Nephron (organoid): Measurements from ENCODE around the gene APOBEC3B.

Experiments used
- H3K27ac Mint-ChIP-seq, 3 experiments: 2 replicates each; pipeline ENCODE4 v1.8.0; 2020; ENCODE audit warnings: mixed read lengths in 3 of 3, mild to moderate bottlenecking in 2 of 3, moderate library complexity in 1 of 3
- H3K27me3 Mint-ChIP-seq: 2 replicates; pipeline ENCODE4 v1.8.0; 2021; ENCODE audit warnings: low read depth, mild to moderate bottlenecking, moderate library complexity, mixed read lengths
- H3K36me3 Mint-ChIP-seq: 2 replicates; pipeline ENCODE4 v1.8.0; 2020; ENCODE audit warnings: low read depth, mixed read lengths
- H3K4me1 Mint-ChIP-seq: 2 replicates; pipeline ENCODE4 v1.8.0; 2020; ENCODE audit warnings: mixed read lengths
- H3K4me3 Mint-ChIP-seq, 3 experiments: 2 replicates each; pipeline ENCODE4 v1.8.0; 2020; ENCODE audit warnings: mild to moderate bottlenecking in 3 of 3, mixed read lengths in 3 of 3, moderate library complexity in 2 of 3
- H3K9me3 Mint-ChIP-seq: 2 replicates; pipeline ENCODE4 v1.8.0; 2020; ENCODE audit warnings: mixed read lengths
- TF ChIP-seq, protein P1 (sequence below), 3 experiments: fragments of 200-600 bp; sonication (generic); IDR thresholded peaks; one replicate each; pipeline ENCODE4 v1.5.0; 2021; ENCODE audit warnings: antibody characterized with exemption in 3 of 3; ENCODE audit not compliant: unreplicated experiment in 3 of 3

The APOBEC3B gene

GRCh38 chr22:38981992-38982927 is at the start of gene APOBEC3B:
APOBEC3B (plus strand) TSS chr22:38982347; CDS start chr22:38982454, 107 bp downstream.
- H3K27ac Mint-ChIP-seq: peak within 1 kb of the TSS; percentile 69 to 91 (median 85)
- H3K4me3 Mint-ChIP-seq: peak within 1 kb of the TSS; percentile 76 to 83 (median 80)
- peaks cover 5% of the 10 kb centered on the region for H3K27me3 Mint-ChIP-seq
- H3K36me3 Mint-ChIP-seq: peaks cover 3% of the 10 kb centered on the region
- H3K9me3 Mint-ChIP-seq: peaks cover 7% of the 10 kb centered on the region
- peaks cover 14% of the 10 kb centered on the region for H3K4me1 Mint-ChIP-seq
- TF ChIP-seq, protein P1, sequence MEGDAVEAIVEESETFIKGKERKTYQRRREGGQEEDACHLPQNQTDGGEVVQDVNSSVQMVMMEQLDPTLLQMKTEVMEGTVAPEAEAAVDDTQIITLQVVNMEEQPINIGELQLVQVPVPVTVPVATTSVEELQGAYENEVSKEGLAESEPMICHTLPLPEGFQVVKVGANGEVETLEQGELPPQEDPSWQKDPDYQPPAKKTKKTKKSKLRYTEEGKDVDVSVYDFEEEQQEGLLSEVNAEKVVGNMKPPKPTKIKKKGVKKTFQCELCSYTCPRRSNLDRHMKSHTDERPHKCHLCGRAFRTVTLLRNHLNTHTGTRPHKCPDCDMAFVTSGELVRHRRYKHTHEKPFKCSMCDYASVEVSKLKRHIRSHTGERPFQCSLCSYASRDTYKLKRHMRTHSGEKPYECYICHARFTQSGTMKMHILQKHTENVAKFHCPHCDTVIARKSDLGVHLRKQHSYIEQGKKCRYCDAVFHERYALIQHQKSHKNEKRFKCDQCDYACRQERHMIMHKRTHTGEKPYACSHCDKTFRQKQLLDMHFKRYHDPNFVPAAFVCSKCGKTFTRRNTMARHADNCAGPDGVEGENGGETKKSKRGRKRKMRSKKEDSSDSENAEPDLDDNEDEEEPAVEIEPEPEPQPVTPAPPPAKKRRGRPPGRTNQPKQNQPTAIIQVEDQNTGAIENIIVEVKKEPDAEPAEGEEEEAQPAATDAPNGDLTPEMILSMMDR (IDR thresholded peaks at IDR 0.05; ENCODE audit: unreplicated experiment in 3 of 3): no peak

DNA sequence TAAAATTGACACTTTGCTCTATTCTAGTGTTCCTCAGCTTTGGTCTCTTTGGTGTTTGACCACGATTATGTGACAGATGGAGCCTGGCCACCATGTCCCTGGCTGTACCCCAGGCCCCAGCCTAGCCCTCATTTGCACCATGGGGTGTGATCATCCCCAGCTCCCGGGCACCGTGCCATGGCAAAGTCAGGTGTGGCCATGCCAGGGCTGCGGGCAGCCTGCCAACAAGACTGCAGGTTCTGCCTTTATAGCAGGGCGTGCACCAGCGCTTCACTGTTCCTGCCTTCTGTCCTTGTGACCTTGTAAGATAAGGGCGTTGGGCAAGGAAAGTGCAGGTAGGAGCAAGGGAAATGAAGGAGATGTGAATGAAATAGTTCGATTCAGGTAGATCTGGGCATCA is 47.1 kb upstream of the APOBEC3B start:
- Mint-ChIP-seq H3K27ac (peak overlapping the region in 1 of 3 experiments; percentile 6), H3K4me1 (peaks cover 18% of the 10 kb centered on the region), H3K9me3 (peaks cover 8% of the 10 kb centered on the region), H3K27me3 (no peaks in the 10 kb centered on the region), H3K4me3 (no peak overlapping the region), H3K36me3 (no peaks in the 10 kb centered on the region)
- TF ChIP-seq, protein P1 (IDR thresholded peaks at IDR 0.05; ENCODE audit: unreplicated experiment in 3 of 3): no peak

- no peak overlapping the region for H3K4me3 Mint-ChIP-seq
- no peak overlapping the region for H3K27ac Mint-ChIP-seq
- peaks cover 5% of the 10 kb centered on the region for H3K9me3 Mint-ChIP-seq
- H3K36me3 Mint-ChIP-seq: no peaks in the 10 kb centered on the region
- TF ChIP-seq, protein P1 (IDR thresholded peaks at IDR 0.05; ENCODE audit: unreplicated experiment in 3 of 3): no peak
- H3K4me1 Mint-ChIP-seq: peaks cover 18% of the 10 kb centered on the region
- H3K27me3 Mint-ChIP-seq: no peaks in the 10 kb centered on the region
These were observed 46.5 kb upstream of the APOBEC3B start for GRCh38 chr22:38935616-38936015.

DNA sequence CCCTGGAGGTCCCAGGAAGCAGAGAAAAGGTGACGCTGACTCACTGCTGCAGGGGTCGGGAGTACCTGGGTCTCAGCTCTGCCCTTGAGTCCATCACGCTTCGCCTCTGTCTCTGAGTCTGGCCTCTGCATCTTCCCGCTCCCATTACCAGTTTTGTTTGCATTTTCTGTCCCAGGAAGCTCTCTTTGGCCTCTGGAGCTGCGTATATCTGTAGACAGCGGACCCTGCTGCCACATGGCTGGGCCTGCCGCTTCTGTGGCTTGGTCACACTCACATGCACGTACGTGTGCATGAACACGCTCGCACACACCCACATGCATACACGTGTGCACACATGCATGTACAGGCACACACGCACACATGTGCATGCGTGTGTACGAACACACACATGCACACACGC is 45.6 kb upstream of the APOBEC3B start:
- Mint-ChIP-seq H3K4me3 (no peak overlapping the region), H3K4me1 (peaks cover 18% of the 10 kb centered on the region), H3K36me3 (no peaks in the 10 kb centered on the region), H3K27me3 (no peaks in the 10 kb centered on the region), H3K27ac (no peak overlapping the region), H3K9me3 (peaks cover 5% of the 10 kb centered on the region)
- TF ChIP-seq, protein P1 (IDR thresholded peaks at IDR 0.05; ENCODE audit: unreplicated experiment in 3 of 3): no peak

DNA sequence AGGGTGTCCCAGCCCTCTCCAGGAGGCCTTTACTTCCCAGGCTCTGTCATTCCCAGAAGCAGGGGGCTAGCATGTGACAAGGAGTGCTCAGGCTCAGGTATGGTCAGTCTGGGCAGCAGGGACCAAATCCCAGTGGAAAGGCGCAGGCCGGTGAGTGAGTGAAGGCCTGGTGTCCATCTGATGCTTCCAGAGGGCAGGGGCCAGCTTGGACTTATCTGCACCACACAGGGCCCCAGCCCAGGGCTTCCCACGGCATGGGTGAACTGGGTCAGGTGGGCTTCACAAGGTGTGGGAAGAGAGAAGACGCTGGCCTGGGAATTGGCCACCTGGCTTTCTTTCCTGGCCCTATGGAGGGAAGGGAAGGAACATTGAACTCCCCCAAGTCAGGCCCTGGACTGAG is 45.1 kb upstream of the APOBEC3B start:
- Mint-ChIP-seq H3K36me3 (no peaks in the 10 kb centered on the region), H3K27me3 (no peaks in the 10 kb centered on the region), H3K4me3 (no peak overlapping the region), H3K27ac (peak overlapping the region in 2 of 3 experiments; percentile 0 to 4), H3K9me3 (peaks cover 5% of the 10 kb centered on the region), H3K4me1 (peaks cover 18% of the 10 kb centered on the region)
- TF ChIP-seq, protein P1 (IDR thresholded peaks at IDR 0.05; ENCODE audit: unreplicated experiment in 3 of 3): no peak
